GM12878 (cell line): Measurements from ENCODE around the gene TBC1D32. TPM values are rescaled to one million over a fixed set of nuclear protein-coding genes. Genes with fewer than 3 reads are reported as not detected.

ENCODE experiments used
- ATAC-seq: fragments of 200-7000 bp; cut with Tn5 transposase; 3 replicates; pipeline ENCODE4 v1.9.1; 2020; ENCODE audit warnings: mild to moderate bottlenecking, moderate library complexity
- BruUV-seq: library from RNA; stranded (reverse); fragments of 400-500 nt; replicated peaks from 2 replicates; lab custom pipeline; 2021; lab: Mats Ljungman, UMichigan
- CTCF ChIA-PET: fragments of 300-600 bp; sonication (Branson Sonifier 250); formaldehyde crosslinking; extraction: SDS; loops from one replicate; lab custom pipeline; 2021; ENCODE audit warnings: inconsistent platforms; lab: Yijun Ruan, JAX
- POLR2A ChIA-PET: fragments of 350-600 bp; formaldehyde crosslinking; extraction: SDS; loops from one replicate; lab custom pipeline; 2021; ENCODE audit warnings: inconsistent platforms; lab: Charles Lee
- RAD21 ChIA-PET: fragments of 300-600 bp; sonication (Branson Sonifier 250); formaldehyde crosslinking; loops from one replicate; lab custom pipeline; 2023; ENCODE audit warnings: antibody characterized with exemption; ENCODE audit not compliant: unreplicated experiment; lab: Charles Lee
- SMC1A ChIA-PET: fragments of 300-600 bp; sonication (Branson Sonifier 250); formaldehyde crosslinking; loops from one replicate; lab custom pipeline; 2023; ENCODE audit not compliant: unreplicated experiment, uncharacterized antibody; lab: Charles Lee
- DNase-seq: peaks from one replicate; pipeline ENCODE4 v3.0.0-alpha.2; 2011; ENCODE audit warnings: low read depth, low spot score
- FAIRE-seq: peaks from 3 replicates; lab custom pipeline; 2011; peaks lifted over from hg19 to GRCh38; lab: Jason Lieb, UNC
- H2AFZ ChIP-seq: 2 replicates; pipeline ENCODE4 v1.6.0; 2011; ENCODE audit warnings: low read depth, low read length, control low read depth; ENCODE audit not compliant: control insufficient read depth
- H3K27ac ChIP-seq: 2 replicates; pipeline ENCODE4 v1.5.1; 2011; ENCODE audit warnings: control low read depth; ENCODE audit not compliant: control insufficient read depth, insufficient read depth
- H3K27me3 ChIP-seq, 2 experiments: replicated peaks in 1 of 2; 2 replicates each; pipeline versions ENCODE4 v1.6.0 to v1.6.1; 2011; ENCODE audit warnings: low read length in 1 of 2; ENCODE audit not compliant: control insufficient read depth in 2 of 2, insufficient read depth in 2 of 2
- H3K36me3 ChIP-seq, 2 experiments: 2 replicates each; pipeline ENCODE4 v1.5.1; 2011; ENCODE audit warnings: low read length in 1 of 2; ENCODE audit not compliant: control insufficient read depth in 2 of 2, insufficient read depth in 2 of 2
- H3K4me1 ChIP-seq: 2 replicates; pipeline ENCODE4 v1.6.1; 2011; ENCODE audit warnings: mild to moderate bottlenecking, low read length, moderate library complexity, mixed read lengths; ENCODE audit not compliant: control insufficient read depth, insufficient read depth
- H3K4me2 ChIP-seq: 2 replicates; pipeline ENCODE4 v1.6.0; 2011; ENCODE audit warnings: control low read depth; ENCODE audit not compliant: control insufficient read depth, insufficient read depth
- H3K4me3 ChIP-seq: fragments of 200-600 bp; sonication (generic); 2 replicates; pipeline ENCODE4 v1.5.1; 2016
- H3K79me2 ChIP-seq: 2 replicates; pipeline ENCODE4 v1.6.0; 2011; ENCODE audit warnings: low read length; ENCODE audit not compliant: control insufficient read depth, insufficient read depth
- H3K9ac ChIP-seq: 2 replicates; pipeline ENCODE4 v1.8.0; 2011; ENCODE audit warnings: low read length, control low read depth, mixed read lengths; ENCODE audit not compliant: control insufficient read depth, insufficient read depth
- H3K9me3 ChIP-seq: replicated peaks from 3 replicates; pipeline ENCODE4 v1.5.1; 2011; ENCODE audit warnings: mild to moderate bottlenecking, low read length; ENCODE audit not compliant: control insufficient read depth, insufficient read depth
- H4K20me1 ChIP-seq: 2 replicates; pipeline ENCODE4 v1.6.0; 2011; ENCODE audit not compliant: control insufficient read depth, insufficient read depth
- CEBPZ ChIP-seq: fragments of 150-350 bp; IDR thresholded peaks from 2 replicates; pipeline ENCODE4 v1.6.1; 2016; ENCODE audit warnings: low read depth, low read length
- CTCF ChIP-seq, 3 experiments: IDR thresholded peaks in 2 of 3; conservative IDR thresholded peaks in 1 of 3; 2 replicates each; pipeline ENCODE4 v1.5.1; 2011; ENCODE audit warnings: low read depth in 3 of 3, low read length in 3 of 3, mild to moderate bottlenecking in 3 of 3, control low read depth in 2 of 3, moderate library complexity in 2 of 3, inconsistent platforms in 1 of 3, mixed read lengths in 1 of 3; ENCODE audit not compliant: control insufficient read depth in 2 of 3, insufficient read depth in 1 of 3; ENCODE audit errors: extremely low read depth in 1 of 3
- ESRRA ChIP-seq: IDR thresholded peaks from 2 replicates; pipeline ENCODE4 v1.6.1; 2012; ENCODE audit warnings: mild to moderate bottlenecking, low read length, improper control_type of control experiment
- NRF1 ChIP-seq: conservative IDR thresholded peaks from 2 replicates; pipeline ENCODE4 v1.6.1; 2011; ENCODE audit warnings: mild to moderate bottlenecking, low read depth, low read length, improper control_type of control experiment
- RUNX3 ChIP-seq: IDR thresholded peaks from 2 replicates; pipeline ENCODE4 v1.6.1; 2012; ENCODE audit warnings: low read length, inconsistent platforms
- SMARCA5 ChIP-seq: fragments of 450-650 bp; IDR thresholded peaks from 2 replicates; pipeline ENCODE4 v1.6.1; 2017; ENCODE audit warnings: mild to moderate bottlenecking
- SP1 ChIP-seq: IDR thresholded peaks from one replicate; pipeline ENCODE4 v1.6.1; 2011; ENCODE audit warnings: low read depth, low read length
- WGBS: methylation state at CpG from one replicate; pipeline ENCODE4 v1.1.6; 2016; ENCODE audit warnings: low lambda C conversion rate; ENCODE audit not compliant: insufficient replicate concordance, insufficient coverage; ENCODE audit errors: missing lambda C conversion rate; 5-methylcytosine and 5-hydroxymethylcytosine counted together
- in situ Hi-C: fragments of 300-500 bp; cut with MboI; formaldehyde crosslinking; loops from 9 replicates; pipeline ENCODE4 v1.14.3; 2018; ENCODE audit warnings: mixed read lengths
- intact Hi-C: fragments of 100-400 bp; cut with micrococcal nuclease; formaldehyde crosslinking; loops from one replicate; pipeline ENCODE4 v1.14.2; 2022; ENCODE audit not compliant: unreplicated experiment
- polyA plus RNA-seq, 11 experiments: library from polyadenylated mRNA; depleted of rRNA in 4 of 11; unstranded in 6 of 11; stranded (reverse) in 5 of 11; fragments of >200 nt; fragmentation: Nextera tagmentation in 4 of 11; fragmentation: Illumina TruSeq in 1 of 11; extraction: Ambion mirVana in 4 of 11; extraction: Trizol in 1 of 11; gene quantifications; 1 replicate in 1 of 11; 2 replicates in 10 of 11; pipeline versions ENCODE4 v1.2.1 to v1.2.3, GENCODE V29; 2011 to 2016; ENCODE audit warnings: inconsistent platforms in 2 of 11, missing spikeins in 2 of 11, low read depth in 1 of 11
- total RNA-seq, 4 experiments: library from RNA; depleted of rRNA in 3 of 4; stranded (reverse); fragments of >200 nt in 3 of 4; fragmentation: Illumina TruSeq in 1 of 4; extraction: Trizol in 1 of 4; gene quantifications; 2 replicates each; pipeline versions ENCODE4 v1.2.1 to v1.2.3, GENCODE V29; 2013 to 2021

TBC1D32 gene
- total and polyA plus RNA-seq, 10 of the 15 experiments (the other 5 are each of a cell fraction or from before 2014, with no cell fraction given): 2.2 to 10.2 (median 4.1) TPM

GRCh38 chr6:121356575-121356974 lies 22.3 kb upstream of the TBC1D32 start:
- Histone ChIP-seq H3K27me3 (no peaks in the 10 kb centered on the region; a peak in 2 of 4 replicates), H3K4me2 (no peak overlapping the region), H3K9me3 (no peaks in the 10 kb centered on the region), H2AFZ (no peak overlapping the region), H3K27ac (no peak overlapping the region), H3K79me2 (no peaks in the 10 kb centered on the region), H4K20me1 (no peaks in the 10 kb centered on the region), H3K4me3 (no peak overlapping the region), H3K36me3 (no peaks in the 10 kb centered on the region), H3K4me1 (no peaks in the 10 kb centered on the region), H3K9ac (no peak overlapping the region)
- SMC1A ChIA-PET: interaction anchor here (1.3 to 2.1 kb wide), 2 partner anchors 36 to 39 kb away, joined by 4 to 8 read pairs; no protein-coding TSS in a partner anchor
- WGBS: 0% methylated on average over 1 of the region's 1 CpG
- in situ Hi-C loops (no loop called here), intact Hi-C loops (loop anchor here (10.0 kb wide), 1 partner anchor 488 kb away; no protein-coding TSS in a partner anchor)
- ATAC-seq (peak; percentile 21; the same call in 1 of the 3 replicates), DNase-seq (no peak), FAIRE-seq (no peak)
- RAD21 ChIA-PET: no interaction called here
- POLR2A ChIA-PET: no interaction called here
- no TSS peak for BruUV-seq
- CTCF ChIA-PET: interaction anchor here (0.7 kb wide), 1 partner anchor 171 kb away, joined by 3 read pairs; no protein-coding TSS in a partner anchor
- TF ChIP-seq SP1 (no peak), CTCF (IDR thresholded peaks at IDR 0.05 in 2 of 3, conservative IDR thresholded peaks at IDR 0.05 in 1 of 3; ENCODE audit: control insufficient read depth in 2 of 3, extremely low read depth in 1 of 3, insufficient read depth in 1 of 3, low read depth in 3 of 3, low read length in 3 of 3) (peak in 1 of 3 experiments; percentile 6; a peak in 2 of 6 replicates)

- Histone ChIP-seq H3K4me2 (no peak overlapping the region), H3K9me3 (no peaks in the 10 kb centered on the region), H3K36me3 (no peaks in the 10 kb centered on the region), H3K4me1 (no peaks in the 10 kb centered on the region), H4K20me1 (no peaks in the 10 kb centered on the region), H3K4me3 (no peak overlapping the region), H3K27ac (no peak overlapping the region), H3K27me3 (no peaks in the 10 kb centered on the region; a peak in 2 of 4 replicates), H3K9ac (no peak overlapping the region), H3K79me2 (no peaks in the 10 kb centered on the region), H2AFZ (no peak overlapping the region)
- in situ Hi-C loops: no loop called here
- ChIA-PET POLR2A (no interaction called here), SMC1A (interaction anchor here (0.7 to 1.6 kb wide), 2 partner anchors 10 to 528 kb away, joined by 3 read pairs; no protein-coding TSS in a partner anchor), RAD21 (no interaction called here), CTCF (interaction anchor here (1.4 kb wide), 2 partner anchors 35 to 47 kb away, joined by 3 read pairs; no protein-coding TSS in a partner anchor)
- WGBS: 10% methylated on average over 7 of the region's 7 CpGs
- TF ChIP-seq CTCF (IDR thresholded peaks at IDR 0.05 in 2 of 3, conservative IDR thresholded peaks at IDR 0.05 in 1 of 3; ENCODE audit: control insufficient read depth in 2 of 3, extremely low read depth in 1 of 3, insufficient read depth in 1 of 3, low read depth in 3 of 3, low read length in 3 of 3) (peak in 2 of 3 experiments; percentile 23 to 33; a peak in 3 of 6 replicates), NRF1 (no peak), RUNX3 (no peak), ESRRA (no peak), SMARCA5 (no peak), CEBPZ (no peak)
- no TSS peak for BruUV-seq
- no peak for ATAC-seq
- DNase-seq: no peak
- intact Hi-C loops: loop anchor here (10.0 kb wide), 1 partner anchor 490 kb away; no protein-coding TSS in a partner anchor
- no peak for FAIRE-seq
Measured at GRCh38 chr6:121354764-121355163, 20.5 kb upstream of the TBC1D32 start.
